Inferior parietal cortex (tissue), 1 donor: ENCODE results near the gene SLC8A3.

Experiments
- DNase-seq: peaks from one replicate; pipeline ENCODE4 v3.0.0-alpha.2; 2016; ENCODE audit errors: extremely low spot score

Gene SLC8A3

DNA sequence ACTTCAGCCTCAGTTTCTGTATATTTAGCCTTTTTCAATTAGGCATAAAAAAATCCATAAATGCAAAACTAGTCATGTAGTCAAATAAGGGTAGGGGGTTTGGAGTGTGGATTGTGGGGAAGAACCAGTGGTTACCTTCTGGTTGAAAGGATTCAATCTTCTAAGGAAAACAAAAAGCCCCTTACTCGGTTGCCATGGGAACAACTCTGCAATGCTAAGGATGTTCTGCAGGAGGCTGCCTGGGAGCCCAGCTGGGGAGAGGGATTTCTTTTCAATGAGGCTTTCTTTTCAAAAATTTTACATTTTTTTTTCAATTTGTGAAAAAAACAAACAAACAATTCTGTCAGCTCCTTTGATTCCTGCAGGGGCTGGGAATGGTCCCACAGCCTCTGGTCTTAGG is 67.2 kb downstream of the SLC8A3 start:
- no peak for DNase-seq

DNA sequence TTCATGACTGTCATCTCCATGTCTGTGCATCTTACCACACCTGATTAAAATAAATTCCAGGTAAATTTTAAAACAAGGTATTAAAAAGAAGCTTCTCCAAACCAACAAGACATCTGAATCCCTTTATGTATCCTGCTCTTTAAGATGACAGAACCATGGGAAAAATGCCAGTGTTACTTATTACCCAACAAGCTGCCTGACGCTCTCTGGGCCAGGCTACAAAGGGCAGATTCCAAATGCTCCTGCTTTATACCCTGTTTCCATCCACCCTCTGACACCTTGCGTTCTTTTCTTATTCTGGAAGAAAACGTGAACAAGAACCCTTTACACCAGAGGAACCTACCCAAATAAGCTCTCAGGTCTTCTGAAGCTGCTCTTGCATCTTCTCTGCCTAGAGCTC is 70.7 kb downstream of the SLC8A3 start:
- DNase-seq = no peak

DNA sequence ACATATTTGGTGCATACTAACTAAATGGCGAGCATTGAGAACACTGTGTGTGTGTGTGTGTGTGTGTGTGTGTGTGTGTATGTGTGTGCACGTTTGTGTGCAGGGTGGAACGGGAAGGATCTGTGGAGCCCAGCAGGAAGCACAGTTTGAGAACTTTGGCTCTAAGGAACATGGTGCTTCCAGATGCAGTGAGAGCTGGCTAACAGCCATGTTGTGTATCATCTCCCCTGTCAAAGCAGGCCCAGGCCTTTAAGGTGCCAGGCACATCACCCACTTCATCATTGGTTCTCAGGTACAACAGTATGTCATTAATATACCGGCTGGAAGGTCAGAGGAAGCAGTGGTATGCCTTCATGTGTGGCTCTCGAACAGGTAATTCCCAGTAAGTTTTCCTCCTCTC is 72.5 kb downstream of the SLC8A3 start:
- no peak for DNase-seq

DNA sequence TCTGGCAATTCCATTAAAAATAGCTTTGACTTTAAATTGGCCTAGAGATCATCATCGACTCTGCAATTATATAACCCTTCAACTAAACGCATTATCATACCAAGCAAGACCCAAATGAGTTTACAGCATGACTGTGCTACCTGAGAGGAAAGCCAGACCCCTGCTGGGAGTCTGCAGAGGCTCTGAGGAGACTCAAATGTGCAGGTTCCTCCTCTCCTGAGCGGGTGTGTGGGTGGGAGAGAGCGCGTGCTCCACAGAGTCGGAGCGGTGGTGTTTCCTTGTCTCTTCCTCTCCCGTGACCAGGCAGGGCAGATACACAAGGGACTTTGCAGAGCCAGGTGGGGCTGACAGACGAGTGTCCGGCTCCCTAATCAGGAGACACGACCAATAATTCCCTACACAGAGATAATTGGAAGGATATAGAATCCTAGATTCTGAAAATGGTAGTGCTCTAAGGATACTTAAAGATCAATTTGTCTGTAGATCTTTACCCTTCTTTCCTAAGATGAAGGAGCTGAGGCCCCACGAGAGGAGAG is 74.1 kb downstream of the SLC8A3 start:
- DNase-seq = no peak

DNA sequence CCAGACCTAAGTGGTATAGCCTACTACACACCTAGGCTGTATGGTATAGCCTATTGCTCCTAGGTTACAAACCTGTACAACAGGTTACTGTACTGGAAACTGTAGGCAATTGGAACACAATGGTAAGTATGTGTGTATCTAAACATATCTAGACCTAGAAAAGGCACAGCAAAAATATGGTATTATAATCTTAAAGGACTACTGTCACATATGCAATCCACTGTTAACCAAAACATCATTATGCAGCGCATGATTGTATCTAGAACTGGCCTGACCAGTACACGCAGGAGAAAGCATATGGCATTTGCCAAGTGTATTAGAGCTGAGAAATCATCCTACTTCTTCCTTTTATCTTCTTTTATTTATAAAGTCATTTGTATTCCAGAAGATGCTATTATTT is 75.5 kb downstream of the SLC8A3 start:
- no peak for DNase-seq

DNA sequence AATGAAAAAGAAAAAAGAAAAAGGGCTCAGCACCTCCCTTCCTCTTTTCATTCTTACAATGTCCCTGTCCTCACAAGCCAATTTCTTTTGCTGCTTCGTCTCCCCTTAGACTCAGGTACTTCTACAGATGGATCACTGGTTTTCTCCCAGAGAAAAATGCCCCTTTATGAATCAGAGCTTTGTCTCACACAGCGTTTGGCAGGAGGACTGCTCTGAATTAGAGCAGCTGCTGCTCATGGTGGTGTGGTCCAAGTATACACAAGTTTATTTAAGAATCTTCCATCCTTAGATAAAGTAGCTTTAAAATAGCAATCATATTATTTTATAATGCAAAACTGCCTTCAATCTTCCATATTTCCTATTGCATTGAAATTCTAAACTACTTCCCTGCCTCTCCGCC is 80.3 kb downstream of the SLC8A3 start:
- peak; percentile 50 for DNase-seq

DNA sequence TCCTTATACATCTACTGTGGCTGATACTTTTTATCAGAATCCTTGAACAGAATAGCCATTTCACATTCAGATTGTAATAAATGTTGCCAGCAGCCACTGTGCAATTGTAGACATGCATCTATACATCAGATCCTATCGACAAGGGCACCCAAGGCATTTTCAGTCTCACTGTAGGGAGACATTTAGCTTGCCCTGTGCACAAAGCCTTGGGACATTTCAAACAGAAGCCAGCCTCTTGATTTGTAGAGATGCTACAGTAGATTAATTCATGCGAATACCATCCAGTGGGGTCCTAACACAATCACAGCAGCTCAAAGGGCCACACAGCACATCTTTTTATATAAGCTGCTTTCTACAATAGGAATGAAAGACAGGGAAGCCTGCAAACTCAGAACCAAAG is 81.4 kb downstream of the SLC8A3 start:
- no peak for DNase-seq

DNA sequence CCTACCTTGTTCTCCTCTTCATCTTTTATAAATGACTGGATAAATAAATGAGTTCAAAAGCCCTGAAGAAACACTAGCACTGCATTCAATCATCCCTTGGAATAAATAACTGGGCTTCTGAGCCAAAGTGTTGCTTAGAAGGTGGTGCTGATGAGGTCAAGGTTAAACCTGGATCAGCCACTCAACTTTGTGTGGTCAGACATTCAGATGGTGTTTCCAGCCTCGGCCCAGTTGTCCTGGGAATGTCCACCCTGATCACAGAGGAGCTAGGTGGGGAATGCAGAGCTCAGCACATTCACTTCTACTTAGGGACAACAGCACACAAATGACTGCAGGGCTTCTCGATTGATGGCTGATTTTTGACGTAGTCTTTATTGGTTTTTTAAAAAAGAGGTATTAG is 88.7 kb downstream of the SLC8A3 start:
- DNase-seq = no peak

DNA sequence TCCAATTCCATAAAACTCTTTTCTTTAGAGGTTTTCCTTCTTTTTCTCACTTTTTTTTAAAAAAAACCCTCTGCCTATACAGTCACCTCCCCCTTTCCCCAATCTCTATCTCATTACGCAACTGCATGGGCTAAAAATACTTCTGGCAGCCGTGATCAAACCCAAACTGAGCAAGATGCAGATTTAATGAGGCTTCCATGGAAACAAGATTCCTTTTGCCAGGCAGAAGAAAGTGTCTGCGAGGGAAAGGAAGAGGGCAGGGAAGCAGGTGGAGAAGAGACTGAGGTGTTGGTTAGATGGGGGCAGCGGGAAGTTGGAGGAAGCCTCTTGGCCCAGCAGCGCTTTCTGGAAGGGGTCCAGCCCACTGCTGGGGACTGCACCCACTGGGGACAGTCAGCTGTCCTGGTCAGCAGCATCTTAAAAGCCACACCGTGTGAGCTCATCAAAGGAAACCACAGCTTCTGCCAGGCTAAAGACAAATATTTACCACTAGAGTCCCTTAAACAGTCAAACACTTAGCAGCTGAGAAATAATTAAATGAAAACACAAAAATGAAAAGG is 90.4 kb downstream of the SLC8A3 start:
- DNase-seq = peak; percentile 70

DNA sequence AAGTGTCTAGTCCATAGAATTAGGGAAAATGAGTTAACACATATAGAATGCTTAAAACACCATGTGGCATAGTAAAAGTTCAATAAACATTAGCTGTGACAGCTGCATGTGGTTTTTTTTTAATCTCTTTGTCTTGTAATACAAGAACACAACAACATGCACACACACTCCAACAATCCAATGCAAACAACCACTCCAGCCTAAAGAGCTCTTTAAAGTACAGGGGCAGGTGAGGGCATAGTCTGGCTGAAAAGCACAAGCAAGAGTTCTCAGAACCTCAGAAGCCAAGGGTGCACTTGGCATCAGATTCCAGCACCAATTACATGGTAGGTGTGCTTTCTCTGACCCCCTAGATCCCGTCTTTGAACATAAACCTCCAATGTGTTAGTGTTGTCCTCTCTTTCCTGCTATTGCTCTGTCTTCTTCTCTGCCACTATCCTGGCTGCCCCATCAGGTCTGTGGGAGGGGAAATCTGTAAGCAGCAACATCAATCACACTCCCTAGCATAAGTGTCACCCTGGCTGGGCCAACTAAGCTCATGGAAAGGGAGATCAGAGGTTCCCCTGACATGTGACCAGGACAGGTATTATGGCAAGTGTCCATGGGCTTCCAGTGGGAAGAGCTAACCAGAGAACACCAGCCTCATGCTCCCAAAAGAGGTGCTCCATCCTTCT is 91.0 kb downstream of the SLC8A3 start:
- no peak for DNase-seq

DNA sequence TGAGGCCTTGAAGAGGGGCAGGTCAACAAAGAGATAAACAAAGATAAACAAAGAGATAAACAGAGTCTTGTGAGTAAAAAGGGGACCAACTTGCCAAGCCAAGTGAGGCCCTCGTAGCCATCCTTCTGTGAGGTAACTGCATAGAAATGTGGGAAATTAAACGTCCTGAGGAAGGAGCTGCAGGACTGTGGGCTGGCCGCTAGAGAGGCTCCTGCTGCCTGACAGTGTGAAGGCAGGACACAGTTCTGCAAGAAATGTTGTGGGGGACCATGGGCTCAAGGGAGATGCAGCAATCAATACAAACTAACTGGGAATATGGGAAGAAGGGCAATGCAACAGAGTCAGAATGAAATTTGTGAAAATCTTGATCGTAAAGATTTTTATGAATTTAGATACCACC is 91.9 kb downstream of the SLC8A3 start:
- no peak for DNase-seq

DNA sequence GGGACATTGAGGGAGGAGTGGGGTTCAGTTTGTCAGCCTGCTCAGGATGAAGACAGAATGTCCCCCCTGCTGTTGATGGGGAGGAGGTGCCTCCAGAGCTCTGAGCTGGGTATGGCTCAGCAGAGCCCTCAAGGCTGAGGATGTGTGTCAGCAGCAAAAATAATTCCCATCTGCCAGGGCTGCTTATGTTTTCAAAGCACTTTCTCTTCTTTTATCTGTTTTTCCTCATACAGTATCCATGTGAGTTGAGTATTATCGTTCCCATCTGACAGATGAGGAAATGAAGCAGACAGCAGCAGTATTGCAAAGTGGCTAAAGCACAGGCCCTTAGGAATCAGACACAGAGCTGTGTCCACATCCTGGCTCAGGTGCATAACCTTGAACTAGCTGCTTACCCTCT is 94.1 kb downstream of the SLC8A3 start:
- no peak for DNase-seq

DNA sequence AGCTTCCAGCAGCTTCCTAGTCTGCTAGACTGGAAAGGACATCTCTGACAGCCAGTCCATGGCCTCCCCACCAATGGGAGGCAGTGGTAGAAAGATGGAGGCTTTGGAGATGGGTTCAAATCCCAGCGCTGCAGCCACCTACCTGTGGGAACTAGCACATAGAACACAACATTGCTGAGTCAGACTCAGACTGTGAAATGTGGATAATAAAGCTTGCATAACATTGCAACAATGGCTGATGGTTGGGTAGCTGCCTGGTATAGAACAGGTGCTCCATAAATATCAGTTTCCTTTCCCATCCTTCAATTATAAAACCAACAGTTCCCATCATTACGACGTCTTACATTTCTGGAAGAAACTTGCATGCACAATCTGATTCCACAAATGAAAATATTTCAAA is 94.6 kb downstream of the SLC8A3 start:
- DNase-seq = no peak

DNA sequence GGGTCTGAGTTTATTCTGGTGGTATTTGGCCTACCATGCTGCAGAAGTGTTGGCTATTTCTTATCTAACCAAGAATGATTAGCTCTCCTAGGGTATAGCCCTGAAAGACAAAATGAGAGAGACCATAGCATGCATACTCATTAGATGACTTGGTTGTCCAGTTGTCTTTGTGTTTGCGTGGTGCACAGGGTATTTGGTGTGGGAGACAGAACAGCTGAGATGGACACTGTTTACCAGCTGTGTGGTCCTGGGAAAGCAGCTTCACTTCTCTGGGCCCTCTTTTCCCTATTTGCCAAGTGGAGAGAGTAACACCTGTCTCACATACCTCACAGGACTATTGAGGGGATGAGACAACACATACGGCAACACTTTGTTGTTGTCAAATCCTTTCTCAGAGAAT is 95.6 kb downstream of the SLC8A3 start:
- DNase-seq = no peak

DNA sequence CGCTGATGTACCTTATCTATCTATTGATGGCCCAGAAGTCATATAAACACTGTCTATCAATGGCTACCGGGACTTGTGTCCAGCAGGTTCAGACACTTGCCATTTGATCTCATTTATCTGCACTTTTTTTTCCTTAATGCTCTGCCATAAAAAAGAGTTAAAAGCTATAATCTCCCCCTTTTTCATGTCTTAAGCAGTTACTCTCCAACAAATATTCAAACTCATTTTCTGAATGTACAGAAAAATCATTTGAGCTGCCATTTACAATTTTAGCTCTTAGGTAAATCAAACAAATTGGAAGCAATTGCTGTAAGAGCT is 101.4 kb downstream of the SLC8A3 start:
- DNase-seq = no peak

DNA sequence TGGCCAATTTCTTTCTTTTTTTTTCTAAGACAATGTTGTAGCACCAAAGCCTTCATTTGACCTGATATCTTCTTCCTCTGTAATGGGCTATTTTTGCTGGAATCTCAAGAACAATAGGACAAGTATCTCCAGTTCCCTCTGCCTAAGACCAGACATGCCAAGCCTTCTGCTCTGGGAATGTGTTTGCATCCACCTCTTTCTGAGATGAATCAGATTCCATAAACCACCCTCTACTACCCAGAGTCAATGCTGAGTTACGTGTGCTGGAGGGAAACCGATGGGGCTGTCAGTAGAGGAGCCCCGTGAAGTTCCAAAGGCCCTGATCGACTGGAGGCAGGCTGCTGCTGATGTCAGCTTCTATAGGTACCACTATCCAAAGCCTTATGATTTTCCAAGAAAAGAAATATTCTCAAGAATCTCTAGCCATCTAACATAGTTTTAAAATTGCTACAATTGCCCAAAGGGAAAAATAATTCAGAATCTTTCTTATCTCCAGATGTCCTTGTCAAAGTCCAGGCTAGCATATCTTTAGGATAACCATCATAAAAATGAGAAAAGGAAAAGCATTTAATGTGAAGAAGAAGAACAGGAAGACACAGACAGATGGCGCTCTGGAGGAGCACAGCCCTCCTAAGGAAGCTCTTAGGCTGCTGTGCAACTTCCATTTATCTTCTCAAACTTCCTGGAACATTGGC is 101.9 kb downstream of the SLC8A3 start:
- peak; percentile 63 for DNase-seq

DNA sequence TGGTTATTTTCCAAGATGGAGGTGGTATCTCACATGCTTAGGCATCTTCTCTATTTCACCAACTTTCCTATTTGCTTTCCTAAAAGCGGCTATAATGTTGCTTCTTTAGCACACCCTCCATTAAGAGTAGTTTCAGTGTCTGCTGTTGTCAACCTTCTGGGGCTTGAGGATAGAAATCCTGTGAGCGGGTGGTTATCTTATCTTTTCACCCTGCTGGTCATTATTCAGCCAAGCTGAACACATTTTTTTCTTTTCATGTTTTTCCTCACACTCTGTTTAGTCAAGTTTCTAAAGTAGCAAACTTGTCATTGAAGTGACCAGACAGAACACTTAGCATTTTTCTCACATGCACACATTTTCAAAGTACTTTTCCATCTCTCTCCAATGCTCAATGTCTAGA is 104.5 kb downstream of the SLC8A3 start:
- no peak for DNase-seq

DNA sequence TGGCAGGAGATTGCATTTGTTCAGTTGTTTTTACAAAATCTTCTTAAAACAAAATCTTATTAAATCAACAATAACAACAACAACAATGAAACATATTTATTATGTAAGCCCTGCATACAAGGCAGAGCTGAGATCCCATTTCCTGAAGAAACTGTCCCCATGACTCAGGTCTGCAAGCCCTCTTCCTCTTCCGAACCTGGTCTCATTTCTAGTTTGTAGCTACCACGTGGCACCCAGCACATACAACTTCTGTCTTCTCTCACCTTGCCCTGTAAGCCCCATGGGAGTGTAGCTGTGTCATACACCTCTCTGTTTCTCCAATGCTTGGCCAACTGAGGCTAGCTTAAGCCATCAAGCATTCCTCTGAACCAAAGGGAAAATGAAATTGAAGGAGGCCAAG is 106.4 kb downstream of the SLC8A3 start:
- no peak for DNase-seq

DNA sequence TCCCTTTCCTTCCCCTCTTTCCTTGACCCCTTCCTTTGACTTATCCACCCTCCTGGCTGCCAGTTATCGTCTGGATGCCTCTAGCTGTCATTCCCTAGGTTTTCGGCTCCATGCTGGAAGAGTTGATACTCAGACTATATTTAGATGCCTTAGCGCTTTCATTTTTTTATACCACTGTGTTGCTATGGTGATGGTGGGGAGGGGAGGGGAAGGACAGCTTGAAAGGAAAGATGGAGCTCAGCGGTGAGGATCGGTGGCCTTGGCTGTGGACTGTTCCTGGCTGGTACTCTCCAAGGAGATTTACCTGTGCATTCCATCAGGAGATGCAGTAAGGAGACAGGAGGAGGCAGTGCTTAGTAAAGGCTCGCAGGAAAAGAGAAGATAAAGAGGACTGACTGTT is 108.7 kb downstream of the SLC8A3 start:
- no peak for DNase-seq

DNA sequence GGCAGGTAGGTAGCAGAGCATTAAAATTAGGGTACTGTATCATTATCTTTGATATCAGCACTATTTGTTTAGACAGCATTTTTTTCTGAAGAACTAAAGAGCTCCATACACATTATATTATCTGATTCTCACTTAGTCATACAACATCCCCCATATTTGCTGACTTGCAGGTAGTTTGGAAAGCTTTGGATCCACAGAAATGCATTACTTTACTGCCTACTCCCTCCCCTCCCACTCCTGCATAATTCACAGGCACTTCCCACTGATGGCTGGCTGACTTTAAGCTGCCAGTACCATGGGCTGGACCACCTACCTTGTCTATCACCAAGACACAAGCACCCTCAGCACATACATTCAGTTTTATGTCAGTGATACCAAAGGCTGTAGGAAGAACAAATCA is 110.4 kb downstream of the SLC8A3 start:
- DNase-seq = no peak

DNA sequence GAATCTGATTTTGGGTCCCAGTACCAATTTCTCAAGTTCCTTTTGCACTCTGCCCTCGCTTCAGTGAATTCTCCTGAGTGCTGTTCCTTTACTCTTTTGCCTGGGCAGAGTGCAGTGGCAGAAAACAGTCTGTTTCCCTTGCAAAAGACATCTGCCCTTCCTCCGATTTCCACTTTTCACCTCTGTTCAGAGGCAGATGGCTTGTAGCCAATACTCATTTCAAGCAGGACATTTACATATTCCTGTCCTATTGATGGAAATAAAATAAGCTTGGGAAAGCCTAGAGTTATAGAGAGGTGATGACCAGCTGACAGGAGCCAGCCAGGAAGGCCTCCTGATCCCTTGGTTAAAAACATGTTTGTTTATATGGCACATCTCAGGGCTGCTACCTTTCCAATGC is 111.0 kb downstream of the SLC8A3 start:
- DNase-seq = no peak

DNA sequence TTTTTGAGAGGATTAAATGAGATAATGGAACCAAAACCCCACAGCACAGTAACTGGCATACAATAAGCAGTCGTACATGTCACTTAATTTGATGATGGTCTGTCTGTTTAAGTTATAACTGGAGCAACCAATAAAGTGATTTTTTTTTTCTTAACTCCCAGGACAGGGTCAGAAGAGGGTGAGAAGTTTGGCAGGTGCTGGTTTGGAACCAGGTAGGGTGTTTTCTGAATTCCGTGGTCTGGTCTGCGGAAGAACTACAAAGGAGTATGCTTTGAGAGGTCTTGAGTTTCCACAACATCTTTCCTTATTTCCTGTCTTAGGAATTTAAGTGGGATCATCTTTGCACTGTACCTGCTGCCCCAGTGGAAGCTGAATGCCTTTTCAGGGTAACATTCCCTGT is 111.7 kb downstream of the SLC8A3 start:
- DNase-seq = no peak

DNA sequence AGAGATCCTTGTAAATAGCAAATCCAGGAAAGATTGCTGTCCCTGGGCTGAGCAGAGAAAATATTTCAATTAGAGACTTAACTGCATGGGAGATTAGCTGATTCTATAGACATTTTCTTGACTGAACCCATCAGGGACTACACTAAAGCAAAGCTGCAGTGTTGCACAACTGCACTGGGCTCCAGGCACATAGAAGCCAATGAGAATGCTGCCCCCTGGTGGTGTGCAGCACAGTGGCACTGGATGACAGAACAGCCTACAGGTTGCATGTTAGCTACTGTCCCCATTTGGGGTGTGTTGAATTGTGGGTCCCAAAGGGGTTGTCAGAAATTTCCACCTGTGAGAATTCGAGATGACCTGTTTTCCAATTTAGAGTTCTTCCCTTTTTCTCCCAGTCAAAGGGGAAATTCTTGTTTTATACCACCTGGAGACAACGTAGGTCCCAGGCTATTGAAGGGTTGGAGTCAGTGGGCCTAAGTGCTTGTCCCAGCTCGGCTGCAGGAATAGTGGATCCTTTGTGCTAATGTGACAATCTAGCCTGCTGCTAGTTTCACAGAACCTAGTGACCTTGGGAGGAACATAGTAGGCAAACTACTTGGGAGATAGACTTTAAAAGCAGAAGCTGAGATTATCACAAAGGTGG is 114.7 kb downstream of the SLC8A3 start:
- DNase-seq = peak; percentile 79
